NCI-H2107 (cell line): ENCODE measurements around the gene CDH20.

Experiments used
- DNase-seq: peaks from one replicate; lab custom pipeline; 2025; lab: John Stamatoyannopoulos, UW

The CDH20 gene

GRCh38 chr18:61333271-61333745 is at the start of gene CDH20:
Gene CDH20, plus strand, starts transcription at chr18:61333430.
- no peak for DNase-seq

- no peak for DNase-seq
Measured at GRCh38 chr18:61284039-61284438, 49.2 kb upstream of the CDH20 start.

- DNase-seq = no peak
Measured at GRCh38 chr18:61285777-61286176, 47.5 kb upstream of the CDH20 start.

GRCh38 chr18:61286867-61287266 is 46.4 kb upstream of the CDH20 start:
- no peak for DNase-seq

GRCh38 chr18:61290616-61291015 is 42.6 kb upstream of the CDH20 start:
- DNase-seq = no peak

GRCh38 chr18:61292280-61293035 is 40.8 kb upstream of the CDH20 start:
- DNase-seq = no peak

- no peak for DNase-seq
Measured at GRCh38 chr18:61295153-61295552, 38.1 kb upstream of the CDH20 start.

GRCh38 chr18:61308004-61308403 is 25.2 kb upstream of the CDH20 start:
- no peak for DNase-seq

GRCh38 chr18:61308795-61309393 is 24.3 kb upstream of the CDH20 start:
- no peak for DNase-seq

GRCh38 chr18:61322265-61322873 is 10.9 kb upstream of the CDH20 start:
- peak; percentile 42 for DNase-seq

GRCh38 chr18:61323951-61324350 is 9.3 kb upstream of the CDH20 start:
- no peak for DNase-seq

GRCh38 chr18:61326407-61326806 is 6.8 kb upstream of the CDH20 start:
- no peak for DNase-seq

- no peak for DNase-seq
Measured at GRCh38 chr18:61329398-61329797, 3.8 kb upstream of the CDH20 start.

GRCh38 chr18:61331051-61331450 is 2.2 kb upstream of the CDH20 start:
- no peak for DNase-seq

GRCh38 chr18:61333746-61334490 is 688 bp downstream of the CDH20 start:
- no peak for DNase-seq

GRCh38 chr18:61334491-61334850 is 1.2 kb downstream of the CDH20 start:
- no peak for DNase-seq

GRCh38 chr18:61334951-61335683 is 1.9 kb downstream of the CDH20 start:
- no peak for DNase-seq

- DNase-seq = no peak
Measured at GRCh38 chr18:61335684-61336555, 2.7 kb downstream of the CDH20 start.

- DNase-seq = no peak
Measured at GRCh38 chr18:61336766-61337165, 3.5 kb downstream of the CDH20 start.

- no peak for DNase-seq
Measured at GRCh38 chr18:61337527-61337926, 4.3 kb downstream of the CDH20 start.

GRCh38 chr18:61340148-61340547 is 6.9 kb downstream of the CDH20 start:
- DNase-seq = no peak
